K562 (cell line): Measurements from ENCODE around the gene CDYL. TPM values are rescaled to one million over a fixed set of nuclear protein-coding genes. Genes with fewer than 3 reads are reported as not detected.

Experiments used
- ELF4 ChIP-seq: fragments of 450-650 bp; formaldehyde crosslinking; IDR thresholded peaks from 2 replicates; pipeline ENCODE4 v1.4.0; 2022; ENCODE audit warnings: missing genetic modification characterization
- FOXA1 ChIP-seq: fragments of 450-650 bp; IDR thresholded peaks from 2 replicates; pipeline ENCODE4 v1.6.1; 2016; ENCODE audit warnings: mild to moderate bottlenecking, borderline replicate concordance
- HDAC6 ChIP-seq: IDR thresholded peaks from 2 replicates; pipeline ENCODE4 v1.6.1; 2012; ENCODE audit warnings: low read depth, mild to moderate bottlenecking, control low read depth, inconsistent platforms, low read length, moderate library complexity
- KDM4B ChIP-seq, 2 experiments: fragments of 450-650 bp in 1 of 2; sonication (generic) in 1 of 2; IDR thresholded peaks; 2 replicates each; pipeline ENCODE4 v1.6.1; 2016 to 2017; ENCODE audit warnings: borderline replicate concordance in 2 of 2, antibody characterized with exemption in 1 of 2, low read depth in 1 of 2, mild to moderate bottlenecking in 1 of 2
- NR1H2 ChIP-seq: sonication (generic); formaldehyde crosslinking; IDR thresholded peaks from 2 replicates; pipeline ENCODE4 v1.4.0; 2020; ENCODE audit warnings: mild to moderate bottlenecking, missing genetic modification reagents
- NR3C1 ChIP-seq: sonication (generic); formaldehyde crosslinking; IDR thresholded peaks from 2 replicates; pipeline ENCODE4 v1.8.1; 2022; ENCODE audit warnings: missing genetic modification reagents
- SETDB1 ChIP-seq: IDR thresholded peaks from one replicate; pipeline ENCODE4 v1.6.1; 2012; ENCODE audit warnings: low read length, control low read depth, inconsistent platforms
- SIRT6 ChIP-seq: IDR thresholded peaks from one replicate; pipeline ENCODE4 v1.6.1; 2012; ENCODE audit warnings: low read depth, mild to moderate bottlenecking, control low read depth, inconsistent platforms, low read length, moderate library complexity
- SRSF9 ChIP-seq: fragments of 200-400 bp; formaldehyde crosslinking; IDR thresholded peaks from 2 replicates; pipeline ENCODE4 v1.6.1; 2017; ENCODE audit warnings: low read depth, low read length, borderline replicate concordance
- polyA plus RNA-seq, 8 experiments: library from polyadenylated mRNA; depleted of rRNA in 4 of 8; stranded (reverse) in 5 of 8; unstranded in 3 of 8; fragments of >200 nt; fragmentation: Nextera tagmentation in 2 of 8; fragmentation: Illumina TruSeq in 1 of 8; extraction: Ambion mirVana in 2 of 8; extraction: Trizol in 1 of 8; gene quantifications; 2 replicates each; pipeline versions ENCODE4 v1.2.1 to v1.2.3, GENCODE V29; 2011 to 2014; ENCODE audit warnings: inconsistent platforms in 1 of 8, missing spikeins in 1 of 8
- total RNA-seq, 7 experiments: library from RNA; depleted of rRNA in 6 of 7; stranded (reverse); fragments of >200 nt in 6 of 7; fragmentation: Illumina TruSeq in 2 of 7; extraction: Trizol in 2 of 7; gene quantifications; 2 replicates each; pipeline versions ENCODE4 v1.2.1 to v1.2.3, GENCODE V29; 2011 to 2021; ENCODE audit warnings: low replicate concordance in 1 of 7
- TF ChIP-seq, protein P1 (sequence below): sonication (generic); formaldehyde crosslinking; IDR thresholded peaks from 2 replicates; pipeline ENCODE4 v1.4.0; 2020; ENCODE audit warnings: mild to moderate bottlenecking, missing genetic modification reagents
- TF ChIP-seq, protein P2 (sequence below): sonication (generic); formaldehyde crosslinking; IDR thresholded peaks from 2 replicates; pipeline ENCODE4 v1.8.0; 2022; ENCODE audit warnings: mild to moderate bottlenecking, missing genetic modification reagents
- TF ChIP-seq, protein P3 (sequence below): fragments of 450-650 bp; formaldehyde crosslinking; IDR thresholded peaks from 2 replicates; pipeline ENCODE4 v1.4.0; 2020; ENCODE audit warnings: mild to moderate bottlenecking, mixed read lengths
- TF ChIP-seq, protein P4 (sequence below): fragments of 450-650 bp; IDR thresholded peaks from 2 replicates; pipeline ENCODE4 v1.6.1; 2018; ENCODE audit not compliant: partially characterized antibody

The CDYL gene
- total and polyA plus RNA-seq, 9 of the 15 experiments (the other 6 are each of a cell fraction or from before 2014, with no cell fraction given) = 8.1 to 45.8 (median 40.8) TPM

DNA sequence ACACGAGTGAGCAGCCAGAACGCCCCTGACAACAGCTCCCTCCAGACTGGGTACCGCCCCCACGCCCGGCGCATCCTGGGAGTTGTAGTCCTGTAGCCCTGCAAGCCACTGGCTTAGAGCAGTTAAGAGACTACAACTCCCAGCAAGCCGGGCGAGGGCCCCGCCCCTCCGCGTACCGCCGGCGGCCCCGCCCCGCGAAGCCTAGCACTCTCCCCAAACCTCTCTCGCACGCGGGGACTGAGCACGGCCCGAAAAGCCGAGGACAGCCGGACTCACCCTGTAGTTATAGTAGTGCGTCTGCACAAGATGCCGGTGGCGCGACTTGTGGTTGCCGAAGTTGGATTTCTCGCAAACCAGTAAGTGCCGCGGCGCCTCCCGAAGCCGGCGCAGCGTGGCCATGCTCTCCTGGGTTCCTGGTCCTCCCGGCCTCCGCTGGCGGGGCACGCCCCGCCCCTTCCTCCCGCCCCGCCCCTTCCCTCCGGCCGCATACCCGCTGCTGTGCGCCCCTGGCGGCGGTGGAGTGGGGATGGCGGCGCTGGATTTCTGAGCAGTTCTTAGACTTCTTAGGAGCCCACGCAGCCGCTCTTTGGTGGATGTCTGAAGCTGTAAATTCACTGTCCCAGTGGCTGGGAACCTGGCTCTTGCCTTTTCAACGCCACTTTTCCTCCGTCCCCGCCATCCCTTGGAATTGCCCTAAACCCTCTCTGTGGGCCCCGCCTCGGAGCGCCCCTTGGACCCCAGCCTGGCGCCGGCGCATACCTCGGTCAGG, 227.6 kb downstream of the CDYL start, which contains the start of gene RPP40 (continued):
- TF ChIP-seq KDM4B (IDR thresholded peaks at IDR 0.05; ENCODE audit: borderline replicate concordance in 2 of 2, low read depth in 1 of 2) = 0 out of 4 replicates have a peak, but pooled peaks of 1 of the 2 experiments have one; percentile 30
- no peak for TF ChIP-seq SRSF9
- no peak for TF ChIP-seq SETDB1
- TF ChIP-seq, protein P1, sequence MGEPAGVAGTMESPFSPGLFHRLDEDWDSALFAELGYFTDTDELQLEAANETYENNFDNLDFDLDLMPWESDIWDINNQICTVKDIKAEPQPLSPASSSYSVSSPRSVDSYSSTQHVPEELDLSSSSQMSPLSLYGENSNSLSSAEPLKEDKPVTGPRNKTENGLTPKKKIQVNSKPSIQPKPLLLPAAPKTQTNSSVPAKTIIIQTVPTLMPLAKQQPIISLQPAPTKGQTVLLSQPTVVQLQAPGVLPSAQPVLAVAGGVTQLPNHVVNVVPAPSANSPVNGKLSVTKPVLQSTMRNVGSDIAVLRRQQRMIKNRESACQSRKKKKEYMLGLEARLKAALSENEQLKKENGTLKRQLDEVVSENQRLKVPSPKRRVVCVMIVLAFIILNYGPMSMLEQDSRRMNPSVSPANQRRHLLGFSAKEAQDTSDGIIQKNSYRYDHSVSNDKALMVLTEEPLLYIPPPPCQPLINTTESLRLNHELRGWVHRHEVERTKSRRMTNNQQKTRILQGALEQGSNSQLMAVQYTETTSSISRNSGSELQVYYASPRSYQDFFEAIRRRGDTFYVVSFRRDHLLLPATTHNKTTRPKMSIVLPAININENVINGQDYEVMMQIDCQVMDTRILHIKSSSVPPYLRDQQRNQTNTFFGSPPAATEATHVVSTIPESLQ (CRISPR knock-in tag) = peak; percentile 97
- peak; percentile 95 for TF ChIP-seq NR3C1 (CRISPR knock-in tag)
- TF ChIP-seq, protein P2, sequence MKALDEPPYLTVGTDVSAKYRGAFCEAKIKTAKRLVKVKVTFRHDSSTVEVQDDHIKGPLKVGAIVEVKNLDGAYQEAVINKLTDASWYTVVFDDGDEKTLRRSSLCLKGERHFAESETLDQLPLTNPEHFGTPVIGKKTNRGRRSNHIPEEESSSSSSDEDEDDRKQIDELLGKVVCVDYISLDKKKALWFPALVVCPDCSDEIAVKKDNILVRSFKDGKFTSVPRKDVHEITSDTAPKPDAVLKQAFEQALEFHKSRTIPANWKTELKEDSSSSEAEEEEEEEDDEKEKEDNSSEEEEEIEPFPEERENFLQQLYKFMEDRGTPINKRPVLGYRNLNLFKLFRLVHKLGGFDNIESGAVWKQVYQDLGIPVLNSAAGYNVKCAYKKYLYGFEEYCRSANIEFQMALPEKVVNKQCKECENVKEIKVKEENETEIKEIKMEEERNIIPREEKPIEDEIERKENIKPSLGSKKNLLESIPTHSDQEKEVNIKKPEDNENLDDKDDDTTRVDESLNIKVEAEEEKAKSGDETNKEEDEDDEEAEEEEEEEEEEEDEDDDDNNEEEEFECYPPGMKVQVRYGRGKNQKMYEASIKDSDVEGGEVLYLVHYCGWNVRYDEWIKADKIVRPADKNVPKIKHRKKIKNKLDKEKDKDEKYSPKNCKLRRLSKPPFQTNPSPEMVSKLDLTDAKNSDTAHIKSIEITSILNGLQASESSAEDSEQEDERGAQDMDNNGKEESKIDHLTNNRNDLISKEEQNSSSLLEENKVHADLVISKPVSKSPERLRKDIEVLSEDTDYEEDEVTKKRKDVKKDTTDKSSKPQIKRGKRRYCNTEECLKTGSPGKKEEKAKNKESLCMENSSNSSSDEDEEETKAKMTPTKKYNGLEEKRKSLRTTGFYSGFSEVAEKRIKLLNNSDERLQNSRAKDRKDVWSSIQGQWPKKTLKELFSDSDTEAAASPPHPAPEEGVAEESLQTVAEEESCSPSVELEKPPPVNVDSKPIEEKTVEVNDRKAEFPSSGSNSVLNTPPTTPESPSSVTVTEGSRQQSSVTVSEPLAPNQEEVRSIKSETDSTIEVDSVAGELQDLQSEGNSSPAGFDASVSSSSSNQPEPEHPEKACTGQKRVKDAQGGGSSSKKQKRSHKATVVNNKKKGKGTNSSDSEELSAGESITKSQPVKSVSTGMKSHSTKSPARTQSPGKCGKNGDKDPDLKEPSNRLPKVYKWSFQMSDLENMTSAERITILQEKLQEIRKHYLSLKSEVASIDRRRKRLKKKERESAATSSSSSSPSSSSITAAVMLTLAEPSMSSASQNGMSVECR (CRISPR knock-in tag) = peak; percentile 97
- TF ChIP-seq, protein P3, sequence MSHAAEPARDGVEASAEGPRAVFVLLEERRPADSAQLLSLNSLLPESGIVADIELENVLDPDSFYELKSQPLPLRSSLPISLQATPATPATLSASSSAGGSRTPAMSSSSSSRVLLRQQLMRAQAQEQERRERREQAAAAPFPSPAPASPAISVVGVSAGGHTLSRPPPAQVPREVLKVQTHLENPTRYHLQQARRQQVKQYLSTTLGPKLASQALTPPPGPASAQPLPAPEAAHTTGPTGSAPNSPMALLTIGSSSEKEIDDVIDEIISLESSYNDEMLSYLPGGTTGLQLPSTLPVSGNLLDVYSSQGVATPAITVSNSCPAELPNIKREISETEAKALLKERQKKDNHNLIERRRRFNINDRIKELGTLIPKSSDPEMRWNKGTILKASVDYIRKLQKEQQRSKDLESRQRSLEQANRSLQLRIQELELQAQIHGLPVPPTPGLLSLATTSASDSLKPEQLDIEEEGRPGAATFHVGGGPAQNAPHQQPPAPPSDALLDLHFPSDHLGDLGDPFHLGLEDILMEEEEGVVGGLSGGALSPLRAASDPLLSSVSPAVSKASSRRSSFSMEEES (CRISPR knock-in tag) = no peak
- no peak for TF ChIP-seq SIRT6
- TF ChIP-seq ELF4 = 0 out of 2 replicates have a peak, but pooled peaks have one; percentile 40
- TF ChIP-seq FOXA1 = no peak
- TF ChIP-seq HDAC6 = no peak
- TF ChIP-seq, protein P4, sequence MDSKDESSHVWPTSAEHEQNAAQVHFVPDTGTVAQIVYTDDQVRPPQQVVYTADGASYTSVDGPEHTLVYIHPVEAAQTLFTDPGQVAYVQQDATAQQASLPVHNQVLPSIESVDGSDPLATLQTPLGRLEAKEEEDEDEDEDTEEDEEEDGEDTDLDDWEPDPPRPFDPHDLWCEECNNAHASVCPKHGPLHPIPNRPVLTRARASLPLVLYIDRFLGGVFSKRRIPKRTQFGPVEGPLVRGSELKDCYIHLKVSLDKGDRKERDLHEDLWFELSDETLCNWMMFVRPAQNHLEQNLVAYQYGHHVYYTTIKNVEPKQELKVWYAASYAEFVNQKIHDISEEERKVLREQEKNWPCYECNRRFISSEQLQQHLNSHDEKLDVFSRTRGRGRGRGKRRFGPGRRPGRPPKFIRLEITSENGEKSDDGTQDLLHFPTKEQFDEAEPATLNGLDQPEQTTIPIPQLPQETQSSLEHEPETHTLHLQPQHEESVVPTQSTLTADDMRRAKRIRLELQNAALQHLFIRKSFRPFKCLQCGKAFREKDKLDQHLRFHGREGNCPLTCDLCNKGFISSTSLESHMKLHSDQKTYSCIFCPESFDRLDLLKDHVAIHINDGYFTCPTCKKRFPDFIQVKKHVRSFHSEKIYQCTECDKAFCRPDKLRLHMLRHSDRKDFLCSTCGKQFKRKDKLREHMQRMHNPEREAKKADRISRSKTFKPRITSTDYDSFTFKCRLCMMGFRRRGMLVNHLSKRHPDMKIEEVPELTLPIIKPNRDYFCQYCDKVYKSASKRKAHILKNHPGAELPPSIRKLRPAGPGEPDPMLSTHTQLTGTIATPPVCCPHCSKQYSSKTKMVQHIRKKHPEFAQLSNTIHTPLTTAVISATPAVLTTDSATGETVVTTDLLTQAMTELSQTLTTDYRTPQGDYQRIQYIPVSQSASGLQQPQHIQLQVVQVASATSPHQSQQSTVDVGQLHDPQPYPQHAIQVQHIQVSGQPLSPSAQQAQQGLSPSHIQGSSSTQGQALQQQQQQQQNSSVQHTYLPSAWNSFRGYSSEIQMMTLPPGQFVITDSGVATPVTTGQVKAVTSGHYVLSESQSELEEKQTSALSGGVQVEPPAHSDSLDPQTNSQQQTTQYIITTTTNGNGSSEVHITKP = peak; percentile 13
- TF ChIP-seq NR1H2 (CRISPR knock-in tag) = no peak; the same call in 1 of the 2 replicates
